ENCODE data around the gene USP7.
"Not testable (repeated sequence)": the region's sequence is repeated elsewhere in the genome, so short reads cannot be mapped to it uniquely, and the experiment has no call there.

The USP7 gene

GRCh38 chr16:8972843-8973586, 9.3 kb upstream of the USP7 start:
- no peak for DNase-seq

DNA sequence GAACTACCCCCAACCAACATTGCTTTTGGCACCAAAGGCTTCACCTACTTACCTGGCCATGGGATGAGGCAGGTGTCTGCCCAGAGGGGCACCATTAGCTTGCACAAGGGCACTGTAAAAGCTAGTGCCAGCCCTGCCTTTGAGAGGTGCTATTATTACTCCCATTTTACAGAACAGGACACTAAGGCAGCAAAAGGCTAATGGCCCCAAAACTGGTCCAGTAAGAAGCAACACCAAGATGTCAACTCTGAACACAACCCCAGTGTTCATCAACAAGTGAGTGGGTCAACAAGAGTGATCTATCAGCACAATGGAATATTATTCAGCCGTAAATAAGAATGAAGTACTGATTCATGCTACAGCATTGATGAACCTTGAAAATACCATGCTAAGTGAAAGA, 7.7 kb upstream of the USP7 start:
- DNase-seq, result no peak

GRCh38 chr16:8969202-8969897, 5.6 kb upstream of the USP7 start:
- not testable (repeated sequence) for DNase-seq

DNA sequence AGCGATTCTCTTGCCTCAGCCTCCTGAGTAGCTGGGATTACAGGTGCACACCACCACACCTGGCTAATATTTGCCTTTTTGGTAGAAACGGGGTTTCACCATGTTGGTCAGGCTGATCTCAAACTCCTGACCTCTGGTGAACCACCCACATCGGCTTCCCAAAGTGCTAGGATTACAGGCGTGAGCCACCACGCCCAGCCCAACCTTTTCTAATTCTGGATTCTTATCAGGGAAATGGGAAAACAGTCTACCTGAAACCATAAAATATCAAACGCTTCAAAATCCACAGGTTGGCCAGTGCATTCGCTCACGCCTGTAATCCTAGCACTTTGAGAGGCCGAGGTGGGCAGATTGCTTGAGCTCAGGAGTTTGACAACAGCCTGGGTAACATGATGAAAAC, 4.3 kb upstream of the USP7 start:
- DNase-seq, result not testable (repeated sequence)

DNA sequence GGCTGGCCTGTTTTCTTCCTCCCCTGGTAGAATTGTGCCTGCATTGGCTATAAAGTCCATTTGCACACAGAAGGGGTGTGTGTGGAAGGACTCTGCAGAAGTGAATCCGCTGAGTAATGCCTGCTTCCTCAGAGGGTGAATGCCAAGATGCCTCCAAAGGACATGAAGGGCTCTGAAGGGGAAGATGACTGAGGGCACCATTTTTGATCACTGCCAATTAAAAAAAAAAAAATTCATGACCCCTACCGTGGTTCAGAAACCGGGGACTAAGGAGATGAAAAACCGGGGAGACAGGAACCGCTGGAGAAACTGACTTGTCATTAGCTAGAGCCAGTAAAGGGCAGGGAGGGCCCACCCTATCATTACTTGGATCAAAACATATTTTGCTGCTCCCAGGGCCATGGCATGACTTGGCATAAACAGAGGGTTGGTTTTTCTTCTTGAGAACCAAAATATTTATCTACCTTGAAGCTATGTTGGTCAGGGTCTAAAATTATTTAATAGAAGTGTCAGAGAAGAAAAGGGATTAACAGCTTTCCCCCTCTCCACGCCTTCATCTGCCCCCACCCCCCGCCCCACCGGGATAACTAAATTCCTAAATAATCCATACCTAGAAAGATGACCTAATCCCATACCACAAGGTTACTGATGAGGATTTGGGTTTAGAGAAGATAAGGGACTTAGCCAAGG, 3.6 kb upstream of the USP7 start:
- DNase-seq, result peak in 7 of 56 donors; percentile 4 to 42 (median 18)

DNA sequence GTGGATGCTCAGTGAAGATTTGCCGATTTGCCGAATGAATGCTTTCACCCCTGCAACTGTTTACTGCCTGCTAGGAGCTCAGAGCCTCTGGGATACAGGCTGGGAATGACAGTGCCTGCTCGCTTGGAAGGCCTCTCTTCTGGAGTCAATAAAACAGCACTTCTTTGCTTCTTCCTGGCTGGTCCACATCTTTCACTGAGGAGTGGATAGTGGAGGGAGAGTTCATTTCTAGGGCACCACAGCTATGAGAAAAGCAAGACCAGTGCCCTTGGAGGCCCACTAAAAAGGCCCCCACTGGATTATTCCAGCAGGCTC, 3.1 kb upstream of the USP7 start:
- peak in 2 of 56 donors; percentile 3 to 4 for DNase-seq

DNA sequence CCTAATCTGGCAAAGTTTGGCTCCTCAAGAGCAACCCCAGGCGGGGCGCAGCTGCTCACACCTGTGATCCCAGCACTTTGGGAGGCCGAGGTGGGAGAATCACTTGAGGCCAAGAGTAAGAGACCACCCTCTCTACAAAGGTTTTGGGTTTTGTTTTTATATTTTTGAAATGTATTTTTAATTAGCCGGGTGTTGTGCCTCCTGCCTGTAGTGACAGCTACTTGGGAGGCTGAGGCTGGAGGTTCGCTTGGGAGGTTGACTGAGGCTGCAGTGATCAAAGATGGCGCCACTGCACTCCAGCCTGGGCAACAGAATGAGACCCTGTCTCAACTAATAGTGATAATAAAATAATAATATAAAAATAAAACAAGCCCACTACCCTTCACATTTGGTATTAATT, 756 bp upstream of the USP7 start:
- no peak for DNase-seq

GRCh38 chr16:8963010-8963820, 491 bp downstream of the USP7 start:
- no peak for DNase-seq

DNA sequence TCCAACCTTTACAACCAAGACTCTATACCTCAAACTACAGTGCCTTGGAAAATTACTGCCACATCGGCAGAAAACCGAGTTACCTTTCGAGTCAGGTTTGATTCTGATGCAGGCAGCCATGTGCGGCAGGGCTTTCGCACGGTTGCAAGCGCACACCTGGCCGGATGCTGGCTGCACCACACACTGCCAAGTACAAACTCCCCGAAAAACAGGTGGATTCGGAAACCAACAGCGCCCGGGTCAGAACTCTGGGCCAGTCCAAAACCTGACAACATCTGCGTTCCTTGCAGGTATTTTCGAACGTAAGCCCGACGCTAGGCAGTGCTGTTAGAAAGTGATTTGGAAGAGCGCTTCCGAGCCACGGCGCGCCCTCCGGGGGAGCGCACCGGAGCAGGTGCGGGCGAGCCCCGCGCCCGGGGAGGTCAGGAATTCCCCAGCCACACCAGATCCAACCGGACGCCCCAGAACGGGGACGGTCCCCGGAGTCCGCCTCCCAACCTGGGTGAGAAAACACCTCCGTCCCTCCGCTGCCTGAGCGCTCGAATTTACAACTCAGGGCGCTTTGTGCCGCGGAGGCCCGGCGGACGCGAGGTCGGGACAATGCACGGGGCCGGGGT, 1.2 kb downstream of the USP7 start:
- DNase-seq, result no peak

DNA sequence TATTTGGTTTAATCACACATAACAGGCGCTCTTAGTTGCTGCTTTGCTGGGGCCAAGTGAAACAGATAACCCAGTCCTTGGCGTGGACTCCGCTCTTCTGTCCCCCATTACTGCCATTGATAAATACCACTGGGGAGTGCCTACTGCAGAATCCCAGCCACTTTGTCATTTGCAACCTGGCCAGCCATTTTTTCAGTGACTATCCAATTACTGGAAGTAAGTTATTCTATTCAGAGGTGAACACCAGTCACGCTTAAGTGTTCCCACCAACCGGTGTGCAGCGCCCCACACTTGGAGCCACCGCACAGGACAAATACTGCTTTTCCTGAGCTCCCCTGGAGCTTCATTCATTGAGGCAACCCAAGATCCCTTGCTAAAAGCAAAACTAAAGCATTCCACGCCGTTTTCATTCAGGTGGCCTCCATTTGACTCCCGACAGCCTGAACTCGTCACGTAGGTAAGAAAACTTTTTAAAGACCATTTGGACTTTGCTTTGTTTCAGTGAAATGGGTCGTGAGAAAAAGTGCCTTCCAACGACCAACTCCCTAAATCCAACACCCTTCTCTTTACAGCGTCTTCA, 1.8 kb downstream of the USP7 start:
- DNase-seq, result no peak

DNA sequence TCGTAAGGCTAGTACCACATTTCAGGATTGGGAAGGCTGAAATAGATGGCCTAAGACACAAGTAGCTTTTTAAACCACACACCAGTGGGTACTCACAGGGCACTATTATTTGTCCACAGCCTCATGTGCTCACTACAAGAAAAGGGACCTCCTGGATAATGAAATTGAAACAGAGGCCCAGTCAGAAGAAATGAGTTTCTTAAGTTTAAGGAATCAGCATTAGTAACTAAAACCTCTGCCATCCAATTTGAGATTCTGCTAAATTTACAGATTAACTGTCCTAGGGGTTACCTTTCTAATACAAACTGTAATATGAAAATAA, 3.0 kb downstream of the USP7 start:
- DNase-seq, result no peak

DNA sequence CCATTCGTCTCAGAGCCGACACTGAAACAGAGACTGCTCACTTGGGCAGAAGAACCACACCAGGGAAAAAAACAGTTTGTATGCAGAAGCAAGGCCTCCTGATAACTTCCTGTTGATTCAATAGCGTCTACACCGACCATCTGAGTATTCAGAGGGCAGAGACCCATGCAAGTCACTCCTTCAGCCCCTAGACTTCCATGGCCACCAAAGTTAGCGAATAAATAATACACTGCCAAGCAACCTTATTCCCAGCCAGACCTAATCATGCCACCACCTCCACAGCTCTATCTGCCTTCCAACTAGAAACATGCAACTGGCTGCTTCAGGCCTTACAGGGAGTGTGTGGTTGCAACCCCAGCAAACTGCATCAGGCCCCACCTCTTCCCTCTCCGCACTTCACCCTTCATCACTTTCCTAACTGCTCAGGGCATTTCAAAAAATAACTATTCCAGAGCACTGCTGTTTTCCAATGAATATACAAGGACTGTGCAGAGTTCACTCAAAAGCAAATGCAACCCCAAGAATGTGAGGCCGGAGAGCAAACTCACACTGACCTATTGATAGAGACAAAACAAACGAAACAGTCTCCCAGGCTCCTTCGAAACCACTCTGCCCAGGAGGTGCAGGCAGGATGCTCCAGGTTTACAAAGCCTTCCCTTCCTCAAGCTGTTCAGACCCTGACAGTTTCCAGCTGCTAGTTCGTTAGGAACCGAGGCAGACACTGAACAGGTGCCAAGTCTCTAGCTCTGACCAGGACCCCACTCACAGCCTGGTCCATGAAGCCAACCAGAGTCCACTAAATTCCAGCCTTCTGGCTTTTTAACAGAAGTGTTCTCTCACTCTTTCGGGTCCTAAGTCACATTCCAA, 3.6 kb downstream of the USP7 start:
- no peak for DNase-seq

DNA sequence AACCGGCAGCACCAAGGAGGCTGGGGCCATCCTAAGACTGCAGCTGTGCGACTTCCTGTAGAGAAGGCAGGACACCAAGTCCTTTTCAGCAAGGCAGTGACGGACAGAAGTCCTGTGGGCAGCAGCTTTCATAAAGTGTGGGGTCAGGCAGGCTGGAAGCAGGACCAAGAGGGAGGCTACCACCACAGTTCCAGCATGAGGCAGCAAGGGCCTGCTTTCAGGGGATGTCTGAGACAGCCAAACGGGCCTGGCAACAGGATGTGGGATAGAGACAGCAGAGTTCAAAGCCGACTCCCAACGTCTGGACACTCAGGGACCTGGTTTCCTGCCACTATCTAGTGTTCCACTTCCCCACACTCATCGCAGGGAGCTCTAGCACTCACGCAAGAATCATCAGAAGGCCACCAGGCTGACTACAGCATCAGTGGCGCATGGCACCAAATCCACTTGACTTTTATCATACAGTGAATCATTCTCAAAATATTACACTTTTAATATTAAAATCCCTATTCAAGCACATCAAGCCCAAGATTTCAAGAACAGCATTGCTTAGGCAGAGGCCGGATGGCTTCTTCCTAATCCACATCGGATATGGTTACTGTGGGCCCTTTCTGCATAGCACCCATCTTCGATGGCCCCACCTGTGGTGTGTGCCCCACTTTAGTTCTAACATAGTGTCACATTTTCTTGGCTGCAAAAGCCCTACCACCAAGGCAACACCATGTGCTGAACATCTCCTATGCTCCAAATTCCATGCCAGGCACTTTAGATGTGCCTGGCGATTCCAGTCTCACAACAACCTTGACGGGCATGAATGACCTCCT, 5.2 kb downstream of the USP7 start:
- DNase-seq, result peak in 6 of 56 donors; percentile 3 to 12 (median 8)

- DNase-seq, result no peak
Observed at GRCh38 chr16:8957509-8958157, 6.1 kb downstream of the USP7 start.

DNA sequence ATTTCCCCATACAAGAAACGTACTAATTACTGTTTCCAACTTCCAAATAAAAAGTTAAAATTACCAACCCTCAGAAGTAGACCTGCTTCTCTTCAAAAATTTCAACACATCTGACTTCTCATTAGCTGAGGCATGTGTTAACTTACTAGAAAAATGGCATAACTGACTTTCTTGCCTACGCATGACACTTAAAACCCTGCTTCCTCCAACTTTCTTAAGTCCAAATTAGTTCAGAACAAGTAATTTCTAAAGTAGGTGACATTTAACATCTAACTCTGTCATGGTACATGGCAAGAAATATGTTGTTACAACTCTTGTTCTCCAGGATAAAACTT, 6.7 kb downstream of the USP7 start:
- no peak for DNase-seq

GRCh38 chr16:8956265-8957062, 7.2 kb downstream of the USP7 start:
- no peak for DNase-seq

GRCh38 chr16:8955828-8956227, 7.9 kb downstream of the USP7 start:
- DNase-seq, result no peak

DNA sequence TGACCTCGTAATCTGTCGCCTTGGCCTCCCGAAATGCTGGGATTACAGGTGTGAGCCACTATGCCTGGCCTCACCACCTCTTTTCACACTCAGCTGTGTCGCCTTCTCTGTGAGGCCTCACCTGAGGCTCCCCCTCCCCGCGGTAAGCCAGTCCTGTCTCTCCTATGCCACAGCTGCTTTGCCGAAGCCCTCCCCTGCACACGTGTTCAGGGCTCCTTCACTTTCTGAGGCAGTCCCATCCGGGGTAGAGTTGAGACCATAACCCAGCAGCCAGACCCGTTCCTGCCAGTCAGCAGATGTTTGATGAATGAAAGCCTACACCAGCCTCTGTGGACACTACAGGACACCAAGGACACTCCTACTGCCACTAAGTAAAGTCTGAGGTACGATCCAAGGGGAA, 10.6 kb downstream of the USP7 start:
- no peak for DNase-seq
